ENCODE measurements around the gene CLEC3A.
"Not testable (repeated sequence)": the region's sequence is repeated elsewhere in the genome, so short reads cannot be mapped to it uniquely, and the experiment has no call there.

GRCh38 chr16:78059806-78060205 is 37.5 kb downstream of the CLEC3A start:
- TF ChIP-seq CTCF (IDR thresholded peaks at IDR 0.05 in 2 of 3, conservative IDR thresholded peaks at IDR 0.05 in 1 of 3; ENCODE audit: borderline replicate concordance in 1 of 3, insufficient read depth in 1 of 3, low read depth in 2 of 3, low read length in 2 of 3); RAD21 (IDR thresholded peaks at IDR 0.05; ENCODE audit: low read depth); POLR2A (IDR thresholded peaks at IDR 0.05; ENCODE audit: borderline replicate concordance, extremely low read depth, insufficient read depth, insufficient read length): not testable (repeated sequence)
